Left cardiac atrium (tissue), 4 donors: ENCODE results near the gene LAGE3. TPM values are rescaled to one million over a fixed set of nuclear protein-coding genes. Genes with fewer than 3 reads are reported as not detected.

Experiments
- ATAC-seq, 2 donors: fragments of 200-7000 bp; cut with Tn5 transposase; one replicate each; pipeline ENCODE4 v1.9.1; 2020; ENCODE audit warnings: mild to moderate bottlenecking in 2 of 2, moderate library complexity in 2 of 2
- DNase-seq: peaks from one replicate; pipeline ENCODE4 v3.0.0-alpha.2; 2020
- intact Hi-C, 2 donors: fragments of 100-400 bp; cut with DNase I; formaldehyde crosslinking; loops; one replicate each; pipeline versions ENCODE4 v1.14.1 to v1.15.1; 2022 to 2023
- total RNA-seq, 2 donors: library from RNA; stranded (reverse); fragmentation: NEBNext Ultra II Directional; extraction: Animal tissue kit (Norgen Biotek cat#: 25700); gene quantifications; one replicate each; pipeline ENCODE4 v1.2.1, GENCODE V29; 2021
- donor health status: DM: no; HTN: yes; CAD: no.
- donor health status: DM: no; HTN: yes; CAD: no; lungs with severe emphysema.
- donor health status: DM: yes; HTN: yes; CAD: no.
- donor health status: Dilated cardiomyopathy.

Gene LAGE3
- total RNA-seq, 2 donors from 2014 or later, result 17.7 TPM

- no peak for DNase-seq
- intact Hi-C loops, result no loop called here
These were observed 3.7 kb upstream of the LAGE3 start for GRCh38 chrX:154482786-154483185.

GRCh38 chrX:154481911-154482601 is 3.0 kb upstream of the LAGE3 start:
- no peak for ATAC-seq
- intact Hi-C loops, result no loop called here
- DNase-seq, result no peak

More at GRCh38 chrX:154482786-154483185, 3.7 kb upstream of the LAGE3 start:
- no peak for ATAC-seq

- no peak for ATAC-seq
- intact Hi-C loops, result no loop called here
- DNase-seq, result no peak
These were observed 2.1 kb upstream of the LAGE3 start for GRCh38 chrX:154481195-154481594.

- DNase-seq, result no peak
- peak in 1 of 2 donors; percentile 1 for ATAC-seq
- intact Hi-C loops, result no loop called here
These were observed 1.1 kb downstream of the LAGE3 start for GRCh38 chrX:154477891-154478477.

- ATAC-seq (no peak), DNase-seq (no peak)
- intact Hi-C loops, result no loop called here
These were observed 2.3 kb downstream of the LAGE3 start for GRCh38 chrX:154476821-154477220.

GRCh38 chrX:154473683-154474082 is 5.4 kb downstream of the LAGE3 start:
- intact Hi-C loops, result no loop called here
- DNase-seq, result no peak
- no peak for ATAC-seq

GRCh38 chrX:154472685-154473632 is 6.1 kb downstream of the LAGE3 start:
- ATAC-seq (no peak), DNase-seq (no peak)
- intact Hi-C loops, result no loop called here

- DNase-seq, result no peak
- intact Hi-C loops, result no loop called here
- no peak for ATAC-seq
These were observed 7.0 kb downstream of the LAGE3 start for GRCh38 chrX:154471839-154472684.

GRCh38 chrX:154470914-154471568 is 8.0 kb downstream of the LAGE3 start:
- intact Hi-C loops, result no loop called here
- DNase-seq (no peak), ATAC-seq (no peak)

GRCh38 chrX:154470434-154470833 is 8.6 kb downstream of the LAGE3 start:
- intact Hi-C loops, result no loop called here
- no peak for ATAC-seq

GRCh38 chrX:154469880-154470279 is 9.2 kb downstream of the LAGE3 start:
- ATAC-seq (no peak), DNase-seq (no peak)
- intact Hi-C loops, result no loop called here

More at GRCh38 chrX:154470434-154470833, 8.6 kb downstream of the LAGE3 start:
- no peak for DNase-seq

- ATAC-seq (no peak), DNase-seq (no peak)
- intact Hi-C loops, result no loop called here
These were observed 10.0 kb downstream of the LAGE3 start for GRCh38 chrX:154469114-154469513.

GRCh38 chrX:154468217-154468616 is 10.9 kb downstream of the LAGE3 start:
- no peak for ATAC-seq
- intact Hi-C loops, result no loop called here
- no peak for DNase-seq

GRCh38 chrX:154467556-154467955 is 11.5 kb downstream of the LAGE3 start:
- DNase-seq, result peak; percentile 15
- ATAC-seq, result no peak
- intact Hi-C loops, result no loop called here

GRCh38 chrX:154466907-154467306 is 12.2 kb downstream of the LAGE3 start:
- peak; percentile 15 for DNase-seq
- ATAC-seq, result no peak
- intact Hi-C loops, result no loop called here

- DNase-seq (no peak), ATAC-seq (no peak)
- intact Hi-C loops, result no loop called here
These were observed 13.0 kb downstream of the LAGE3 start for GRCh38 chrX:154466036-154466435.

GRCh38 chrX:154465601-154466000 is 13.5 kb downstream of the LAGE3 start:
- intact Hi-C loops, result no loop called here
- peak; percentile 14 for DNase-seq
- ATAC-seq, result no peak

- DNase-seq (no peak), ATAC-seq (no peak)
- intact Hi-C loops, result no loop called here
These were observed 14.2 kb downstream of the LAGE3 start for GRCh38 chrX:154464806-154465365.
